ENCODE measurements around the gene MYG1.

Gene MYG1

GRCh38 chr12:53345486-53346188 is 46.1 kb downstream of the MYG1 start (continued):
- TF ChIP-seq, protein P1, sequence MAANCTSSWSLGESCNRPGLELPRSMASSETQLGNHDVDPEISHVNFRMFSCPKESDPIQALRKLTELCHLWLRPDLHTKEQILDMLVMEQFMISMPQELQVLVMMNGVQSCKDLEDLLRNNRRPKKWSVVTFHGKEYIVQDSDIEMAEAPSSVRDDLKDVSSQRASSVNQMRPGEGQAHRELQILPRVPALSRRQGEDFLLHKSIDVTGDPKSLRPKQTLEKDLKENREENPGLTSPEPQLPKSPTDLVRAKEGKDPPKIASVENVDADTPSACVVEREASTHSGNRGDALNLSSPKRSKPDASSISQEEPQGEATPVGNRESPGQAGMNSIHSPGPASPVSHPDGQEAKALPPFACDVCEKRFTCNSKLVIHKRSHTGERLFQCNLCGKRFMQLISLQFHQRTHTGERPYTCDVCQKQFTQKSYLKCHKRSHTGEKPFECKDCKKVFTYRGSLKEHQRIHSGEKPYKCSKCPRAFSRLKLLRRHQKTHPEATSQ (tag by site-specific recombination; IDR thresholded peaks at IDR 0.05), result no peak
- no peak for TF ChIP-seq ATF2 (tag by site-specific recombination; IDR thresholded peaks at IDR 0.05; ENCODE audit: low read depth)
- TF ChIP-seq, protein P2, sequence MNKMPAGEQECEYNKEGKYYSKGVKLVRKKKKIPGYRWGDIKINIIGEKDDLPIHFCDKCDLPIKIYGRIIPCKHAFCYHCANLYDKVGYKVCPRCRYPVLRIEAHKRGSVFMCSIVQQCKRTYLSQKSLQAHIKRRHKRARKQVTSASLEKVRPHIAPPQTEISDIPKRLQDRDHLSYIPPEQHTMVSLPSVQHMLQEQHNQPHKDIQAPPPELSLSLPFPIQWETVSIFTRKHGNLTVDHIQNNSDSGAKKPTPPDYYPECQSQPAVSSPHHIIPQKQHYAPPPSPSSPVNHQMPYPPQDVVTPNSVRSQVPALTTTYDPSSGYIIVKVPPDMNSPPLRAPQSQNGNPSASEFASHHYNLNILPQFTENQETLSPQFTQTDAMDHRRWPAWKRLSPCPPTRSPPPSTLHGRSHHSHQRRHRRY (tag by site-specific recombination; IDR thresholded peaks at IDR 0.05), result no peak
- no peak for TF ChIP-seq ZNF174 (tag by site-specific recombination; IDR thresholded peaks at IDR 0.05)
- no peak for TF ChIP-seq PATZ1 (tag by site-specific recombination; IDR thresholded peaks at IDR 0.05)
- no peak for TF ChIP-seq ZNF621 (tag by site-specific recombination; IDR thresholded peaks at IDR 0.05)
- TF ChIP-seq ZBTB20 (tag by site-specific recombination; IDR thresholded peaks at IDR 0.05), result peak; percentile 73
- TF ChIP-seq ZNF560 (tag by site-specific recombination; IDR thresholded peaks at IDR 0.05; ENCODE audit: borderline replicate concordance), result no peak
- TF ChIP-seq HIC1 (tag by site-specific recombination; IDR thresholded peaks at IDR 0.05), result no peak
- peak; percentile 67; the same call in 1 of the 2 replicates for TF ChIP-seq ZNF600 (tag by site-specific recombination; IDR thresholded peaks at IDR 0.05)
- TF ChIP-seq EGR2 (tag by site-specific recombination; IDR thresholded peaks at IDR 0.05; ENCODE audit: low read depth), result no peak
- no peak for TF ChIP-seq ZNF426 (tag by site-specific recombination; IDR thresholded peaks at IDR 0.05)
- 0 out of 2 replicates have a peak, but pooled peaks have one; percentile 20 for TF ChIP-seq ZBTB48 (tag by site-specific recombination; IDR thresholded peaks at IDR 0.05)
- TF ChIP-seq, protein P3, sequence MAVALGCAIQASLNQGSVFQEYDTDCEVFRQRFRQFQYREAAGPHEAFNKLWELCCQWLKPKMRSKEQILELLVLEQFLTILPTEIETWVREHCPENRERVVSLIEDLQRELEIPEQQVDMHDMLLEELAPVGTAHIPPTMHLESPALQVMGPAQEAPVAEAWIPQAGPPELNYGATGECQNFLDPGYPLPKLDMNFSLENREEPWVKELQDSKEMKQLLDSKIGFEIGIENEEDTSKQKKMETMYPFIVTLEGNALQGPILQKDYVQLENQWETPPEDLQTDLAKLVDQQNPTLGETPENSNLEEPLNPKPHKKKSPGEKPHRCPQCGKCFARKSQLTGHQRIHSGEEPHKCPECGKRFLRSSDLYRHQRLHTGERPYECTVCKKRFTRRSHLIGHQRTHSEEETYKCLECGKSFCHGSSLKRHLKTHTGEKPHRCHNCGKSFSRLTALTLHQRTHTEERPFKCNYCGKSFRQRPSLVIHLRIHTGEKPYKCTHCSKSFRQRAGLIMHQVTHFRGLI (tag by site-specific recombination; IDR thresholded peaks at IDR 0.05), result no peak
- no peak for TF ChIP-seq ZNF350 (tag by site-specific recombination; IDR thresholded peaks at IDR 0.05)
- no peak for TF ChIP-seq ZNF777 (tag by site-specific recombination; IDR thresholded peaks at IDR 0.05; ENCODE audit: borderline replicate concordance)
- peak; percentile 9; the same call in 1 of the 2 replicates for TF ChIP-seq ZNF341 (tag by site-specific recombination; IDR thresholded peaks at IDR 0.05; ENCODE audit: low read depth)
- no peak for TF ChIP-seq ZNF548 (tag by site-specific recombination; IDR thresholded peaks at IDR 0.05)
- TF ChIP-seq, protein P4, sequence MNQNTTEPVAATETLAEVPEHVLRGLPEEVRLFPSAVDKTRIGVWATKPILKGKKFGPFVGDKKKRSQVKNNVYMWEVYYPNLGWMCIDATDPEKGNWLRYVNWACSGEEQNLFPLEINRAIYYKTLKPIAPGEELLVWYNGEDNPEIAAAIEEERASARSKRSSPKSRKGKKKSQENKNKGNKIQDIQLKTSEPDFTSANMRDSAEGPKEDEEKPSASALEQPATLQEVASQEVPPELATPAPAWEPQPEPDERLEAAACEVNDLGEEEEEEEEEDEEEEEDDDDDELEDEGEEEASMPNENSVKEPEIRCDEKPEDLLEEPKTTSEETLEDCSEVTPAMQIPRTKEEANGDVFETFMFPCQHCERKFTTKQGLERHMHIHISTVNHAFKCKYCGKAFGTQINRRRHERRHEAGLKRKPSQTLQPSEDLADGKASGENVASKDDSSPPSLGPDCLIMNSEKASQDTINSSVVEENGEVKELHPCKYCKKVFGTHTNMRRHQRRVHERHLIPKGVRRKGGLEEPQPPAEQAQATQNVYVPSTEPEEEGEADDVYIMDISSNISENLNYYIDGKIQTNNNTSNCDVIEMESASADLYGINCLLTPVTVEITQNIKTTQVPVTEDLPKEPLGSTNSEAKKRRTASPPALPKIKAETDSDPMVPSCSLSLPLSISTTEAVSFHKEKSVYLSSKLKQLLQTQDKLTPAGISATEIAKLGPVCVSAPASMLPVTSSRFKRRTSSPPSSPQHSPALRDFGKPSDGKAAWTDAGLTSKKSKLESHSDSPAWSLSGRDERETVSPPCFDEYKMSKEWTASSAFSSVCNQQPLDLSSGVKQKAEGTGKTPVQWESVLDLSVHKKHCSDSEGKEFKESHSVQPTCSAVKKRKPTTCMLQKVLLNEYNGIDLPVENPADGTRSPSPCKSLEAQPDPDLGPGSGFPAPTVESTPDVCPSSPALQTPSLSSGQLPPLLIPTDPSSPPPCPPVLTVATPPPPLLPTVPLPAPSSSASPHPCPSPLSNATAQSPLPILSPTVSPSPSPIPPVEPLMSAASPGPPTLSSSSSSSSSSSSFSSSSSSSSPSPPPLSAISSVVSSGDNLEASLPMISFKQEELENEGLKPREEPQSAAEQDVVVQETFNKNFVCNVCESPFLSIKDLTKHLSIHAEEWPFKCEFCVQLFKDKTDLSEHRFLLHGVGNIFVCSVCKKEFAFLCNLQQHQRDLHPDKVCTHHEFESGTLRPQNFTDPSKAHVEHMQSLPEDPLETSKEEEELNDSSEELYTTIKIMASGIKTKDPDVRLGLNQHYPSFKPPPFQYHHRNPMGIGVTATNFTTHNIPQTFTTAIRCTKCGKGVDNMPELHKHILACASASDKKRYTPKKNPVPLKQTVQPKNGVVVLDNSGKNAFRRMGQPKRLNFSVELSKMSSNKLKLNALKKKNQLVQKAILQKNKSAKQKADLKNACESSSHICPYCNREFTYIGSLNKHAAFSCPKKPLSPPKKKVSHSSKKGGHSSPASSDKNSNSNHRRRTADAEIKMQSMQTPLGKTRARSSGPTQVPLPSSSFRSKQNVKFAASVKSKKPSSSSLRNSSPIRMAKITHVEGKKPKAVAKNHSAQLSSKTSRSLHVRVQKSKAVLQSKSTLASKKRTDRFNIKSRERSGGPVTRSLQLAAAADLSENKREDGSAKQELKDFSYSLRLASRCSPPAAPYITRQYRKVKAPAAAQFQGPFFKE (tag by site-specific recombination; IDR thresholded peaks at IDR 0.05; ENCODE audit: borderline replicate concordance), result no peak
- no peak for TF ChIP-seq KLF1 (tag by site-specific recombination; IDR thresholded peaks at IDR 0.05)
- TF ChIP-seq, protein P5, sequence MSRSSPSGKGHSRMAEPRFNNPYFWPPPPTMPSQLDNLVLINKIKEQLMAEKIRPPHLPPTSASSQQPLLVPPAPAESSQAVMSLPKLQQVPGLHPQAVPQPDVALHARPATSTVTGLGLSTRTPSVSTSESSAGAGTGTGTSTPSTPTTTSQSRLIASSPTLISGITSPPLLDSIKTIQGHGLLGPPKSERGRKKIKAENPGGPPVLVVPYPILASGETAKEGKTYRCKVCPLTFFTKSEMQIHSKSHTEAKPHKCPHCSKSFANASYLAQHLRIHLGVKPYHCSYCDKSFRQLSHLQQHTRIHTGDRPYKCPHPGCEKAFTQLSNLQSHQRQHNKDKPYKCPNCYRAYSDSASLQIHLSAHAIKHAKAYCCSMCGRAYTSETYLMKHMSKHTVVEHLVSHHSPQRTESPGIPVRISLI (tag by site-specific recombination; IDR thresholded peaks at IDR 0.05), result no peak

All from HEK293 (cell line).